Measurements from ENCODE around the gene KCNMA1.

Gene KCNMA1

DNA sequence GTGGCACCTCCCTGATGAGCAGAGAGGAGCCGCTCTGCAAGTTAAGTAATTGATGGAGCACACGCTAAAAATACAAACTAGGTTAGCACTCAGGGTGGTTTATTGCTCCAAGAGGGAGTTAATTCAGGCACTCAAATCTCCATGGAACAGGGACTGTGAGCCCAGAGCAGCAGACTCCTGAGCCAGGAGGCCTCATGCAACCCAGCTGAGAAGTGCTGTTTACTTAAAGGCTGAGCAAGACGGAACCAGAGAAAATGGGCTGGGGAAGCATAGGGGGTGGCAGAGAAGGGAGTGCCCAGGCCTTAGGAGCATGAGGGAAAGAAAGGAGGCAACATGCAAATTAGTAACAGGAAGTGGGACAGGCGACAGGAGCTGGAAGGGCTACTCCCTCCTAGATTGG, 174.1 kb downstream of the KCNMA1 start:
- H3K36me3 Mint-ChIP-seq (ENCODE audit: low read depth), result no peaks in the 10 kb centered on the region

DNA sequence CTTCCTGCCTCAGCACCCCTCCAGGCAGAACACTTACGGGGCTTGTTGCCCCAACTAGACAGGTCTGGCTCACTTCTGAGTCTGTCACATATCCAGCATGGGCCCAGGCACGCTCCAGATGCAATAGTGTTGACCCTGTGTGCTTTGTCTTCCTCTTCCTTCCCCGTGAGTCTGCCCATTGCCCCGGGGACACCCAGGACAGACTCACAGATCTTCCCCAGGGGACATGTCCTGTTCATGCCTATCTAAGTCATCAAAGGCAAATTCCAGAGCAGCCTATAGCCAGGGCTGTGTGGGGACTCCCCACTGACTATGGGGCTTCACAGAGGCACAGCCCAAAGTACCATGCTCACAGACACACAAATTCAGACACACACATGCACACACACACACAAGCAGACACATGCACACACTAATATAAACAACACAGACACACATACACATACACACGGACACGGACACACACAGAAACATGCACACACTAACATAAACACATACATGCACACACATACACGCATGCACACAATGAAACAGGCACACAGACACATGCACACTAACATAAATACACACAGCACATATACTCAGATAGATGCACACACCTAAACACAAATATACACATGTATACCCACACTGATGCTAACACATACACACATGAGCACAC, 175.8 kb downstream of the KCNMA1 start:
- H3K27ac Mint-ChIP-seq, result no peak overlapping the region

More for the DNA sequence above, 174.1 kb downstream of the KCNMA1 start:
- no peaks in the 10 kb centered on the region for H3K9me3 Mint-ChIP-seq
- H3K4me1 Mint-ChIP-seq (ENCODE audit: low read depth), result no peaks in the 10 kb centered on the region
- H3K4me3 Mint-ChIP-seq, result no peak overlapping the region
- no peak for DNase-seq (ENCODE audit: low spot score)
- H3K27me3 Mint-ChIP-seq (ENCODE audit: low read depth), result no peaks in the 10 kb centered on the region
- H3K27ac Mint-ChIP-seq, result no peak overlapping the region

DNA sequence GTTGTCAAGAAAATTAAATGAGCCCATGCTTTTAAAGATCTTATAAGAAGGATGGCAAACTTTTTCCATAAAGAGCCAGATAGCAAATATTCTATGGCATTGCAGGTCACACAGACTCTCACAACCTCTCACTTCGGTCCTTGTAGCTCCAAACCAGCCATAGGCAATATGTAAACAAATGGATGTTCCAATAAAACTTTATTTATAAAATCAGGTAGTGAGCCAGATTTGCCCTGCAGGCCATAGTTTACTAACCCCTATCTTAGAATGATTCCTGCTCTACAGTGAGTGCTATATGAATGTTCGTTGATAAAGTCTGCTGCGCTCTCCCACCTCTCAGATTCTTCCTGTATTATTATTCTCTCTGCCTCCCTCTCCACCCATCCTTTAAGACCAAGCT, 177.7 kb downstream of the KCNMA1 start:
- Mint-ChIP-seq H3K36me3 (ENCODE audit: low read depth) (no peaks in the 10 kb centered on the region), H3K9me3 (no peaks in the 10 kb centered on the region), H3K27me3 (ENCODE audit: low read depth) (no peaks in the 10 kb centered on the region), H3K27ac (no peak overlapping the region), H3K4me1 (ENCODE audit: low read depth) (no peaks in the 10 kb centered on the region), H3K4me3 (no peak overlapping the region)
- no peak for DNase-seq (ENCODE audit: low spot score)

More for the DNA sequence above, 175.8 kb downstream of the KCNMA1 start:
- Mint-ChIP-seq H3K9me3 (no peaks in the 10 kb centered on the region), H3K36me3 (ENCODE audit: low read depth) (no peaks in the 10 kb centered on the region), H3K27me3 (ENCODE audit: low read depth) (no peaks in the 10 kb centered on the region), H3K4me1 (ENCODE audit: low read depth) (no peaks in the 10 kb centered on the region), H3K4me3 (no peak overlapping the region)
- no peak for DNase-seq (ENCODE audit: low spot score)

DNA sequence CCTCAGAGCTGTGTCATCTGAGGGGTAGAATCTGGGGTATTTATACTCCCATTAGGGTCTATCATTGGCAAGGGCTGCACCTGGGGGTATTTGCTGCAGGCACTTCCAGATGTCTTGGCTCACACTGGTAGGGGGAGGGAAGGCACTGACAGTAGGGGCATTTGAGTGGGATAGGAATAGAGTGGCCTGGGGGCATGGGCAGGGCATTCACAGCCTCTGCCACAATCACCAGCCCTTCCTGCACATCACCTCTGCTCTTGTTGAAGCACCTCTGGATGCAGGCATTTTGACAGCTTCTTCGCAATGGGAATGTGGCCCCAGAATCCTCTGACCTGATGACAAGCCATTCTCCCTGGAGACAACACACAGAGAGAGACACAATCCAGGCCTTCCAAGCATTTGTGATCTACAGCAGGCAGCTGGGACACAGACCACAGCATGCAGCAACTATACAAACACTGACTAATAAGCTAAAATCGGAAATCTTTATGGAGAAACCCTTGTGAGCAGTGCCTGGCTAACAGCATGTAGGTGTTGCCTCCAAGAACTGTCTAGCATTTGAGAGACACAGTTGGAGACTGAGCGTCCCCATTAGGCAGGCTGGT, 178.5 kb downstream of the KCNMA1 start:
- no peaks in the 10 kb centered on the region for H3K27me3 Mint-ChIP-seq (ENCODE audit: low read depth)
- H3K9me3 Mint-ChIP-seq, result no peaks in the 10 kb centered on the region
- H3K4me3 Mint-ChIP-seq, result no peak overlapping the region
- H3K4me1 Mint-ChIP-seq (ENCODE audit: low read depth), result no peaks in the 10 kb centered on the region
- H3K27ac Mint-ChIP-seq, result no peak overlapping the region
- no peaks in the 10 kb centered on the region for H3K36me3 Mint-ChIP-seq (ENCODE audit: low read depth)
- no peak for DNase-seq (ENCODE audit: low spot score)

DNA sequence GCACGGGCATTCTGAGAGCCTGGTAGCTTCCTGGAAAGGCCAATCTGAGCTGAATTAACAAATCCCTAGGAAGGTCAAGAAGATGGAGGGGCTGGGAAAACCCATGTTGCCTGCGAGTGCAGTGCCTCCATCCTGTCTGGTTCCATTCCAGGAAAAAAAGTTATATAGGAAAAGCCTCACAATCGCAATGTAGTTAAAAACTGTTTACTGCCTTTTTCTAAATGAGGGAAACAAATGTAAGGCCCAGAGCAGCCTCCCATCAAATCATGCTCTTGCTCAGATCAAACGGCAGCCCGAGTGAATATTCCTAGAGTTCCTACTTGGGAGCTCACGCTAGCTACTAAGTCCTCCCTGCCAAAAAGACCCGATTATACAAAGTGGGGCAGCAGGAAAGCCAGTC, 179.9 kb downstream of the KCNMA1 start:
- H3K27me3 Mint-ChIP-seq (ENCODE audit: low read depth), result no peaks in the 10 kb centered on the region
- no peaks in the 10 kb centered on the region for H3K9me3 Mint-ChIP-seq
- H3K27ac Mint-ChIP-seq, result no peak overlapping the region
- no peaks in the 10 kb centered on the region for H3K4me1 Mint-ChIP-seq (ENCODE audit: low read depth)
- no peak for DNase-seq (ENCODE audit: low spot score)
- H3K36me3 Mint-ChIP-seq (ENCODE audit: low read depth), result no peaks in the 10 kb centered on the region
- H3K4me3 Mint-ChIP-seq, result no peak overlapping the region

DNA sequence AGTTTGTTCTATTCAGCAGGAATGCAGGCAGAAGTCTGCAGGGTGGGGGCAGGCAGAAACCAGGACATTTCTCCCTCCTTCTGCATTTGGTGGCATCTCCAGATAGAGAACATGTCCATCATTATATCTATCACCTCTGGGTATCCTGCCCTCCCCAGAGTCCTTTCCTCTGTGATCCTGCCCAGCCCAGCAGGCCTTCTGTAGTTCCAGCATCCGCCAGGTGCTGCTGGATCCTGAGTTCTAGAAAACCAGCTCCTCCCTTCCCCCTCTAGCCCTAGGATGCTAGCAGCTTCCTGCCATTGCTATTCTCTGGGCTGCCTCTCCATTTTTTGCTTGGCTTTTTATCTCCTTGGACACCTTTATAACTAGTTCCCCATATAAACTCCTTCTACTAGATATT, 180.3 kb downstream of the KCNMA1 start:
- no peak overlapping the region for H3K27ac Mint-ChIP-seq
- H3K4me1 Mint-ChIP-seq (ENCODE audit: low read depth), result no peaks in the 10 kb centered on the region
- no peaks in the 10 kb centered on the region for H3K27me3 Mint-ChIP-seq (ENCODE audit: low read depth)
- no peak for DNase-seq (ENCODE audit: low spot score)
- no peaks in the 10 kb centered on the region for H3K36me3 Mint-ChIP-seq (ENCODE audit: low read depth)
- H3K9me3 Mint-ChIP-seq, result no peaks in the 10 kb centered on the region
- no peak overlapping the region for H3K4me3 Mint-ChIP-seq

DNA sequence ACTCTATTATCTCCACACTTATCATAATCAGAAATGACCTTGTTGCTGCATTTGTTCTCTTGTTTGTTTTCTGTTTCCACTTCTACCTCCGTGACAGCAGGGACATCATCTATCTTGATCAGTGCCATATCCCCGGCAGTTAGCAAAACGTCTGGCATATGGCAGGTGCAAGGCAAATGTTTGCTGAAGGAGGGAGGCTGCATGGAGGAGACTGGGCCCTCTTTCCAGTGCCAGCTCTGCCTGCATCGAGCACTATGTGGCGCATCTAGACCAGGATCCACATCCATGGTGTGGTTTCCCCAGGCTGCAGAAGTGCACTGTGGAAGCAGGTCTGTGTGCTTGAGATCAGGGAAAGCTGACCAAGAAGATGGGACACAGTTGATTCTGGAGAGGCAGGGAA, 181.2 kb downstream of the KCNMA1 start:
- Mint-ChIP-seq H3K27ac (no peak overlapping the region), H3K4me1 (ENCODE audit: low read depth) (no peaks in the 10 kb centered on the region), H3K27me3 (ENCODE audit: low read depth) (no peaks in the 10 kb centered on the region), H3K9me3 (no peaks in the 10 kb centered on the region), H3K36me3 (ENCODE audit: low read depth) (no peaks in the 10 kb centered on the region), H3K4me3 (no peak overlapping the region)
- no peak for DNase-seq (ENCODE audit: low spot score)

DNA sequence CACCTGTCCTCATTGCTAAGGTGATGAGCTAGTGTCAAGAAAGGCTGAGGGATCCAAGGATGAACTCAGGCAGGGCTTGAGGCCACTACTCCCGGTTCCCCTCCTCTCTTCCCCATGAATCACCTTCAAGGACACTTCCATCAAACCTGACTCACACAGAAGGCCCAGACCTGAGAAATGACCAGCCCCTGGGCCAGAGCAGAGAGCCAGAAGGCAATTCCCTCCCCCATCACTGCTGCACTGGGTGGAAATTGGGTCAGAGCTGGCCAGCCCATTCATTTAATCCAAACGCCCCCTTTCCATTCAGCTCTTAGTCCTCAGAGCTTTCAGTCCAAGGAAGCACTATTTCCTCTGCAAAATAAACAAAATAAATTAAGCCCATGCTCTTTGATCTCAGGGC, 182.0 kb downstream of the KCNMA1 start:
- Mint-ChIP-seq H3K36me3 (ENCODE audit: low read depth) (no peaks in the 10 kb centered on the region), H3K4me1 (ENCODE audit: low read depth) (no peaks in the 10 kb centered on the region), H3K4me3 (no peak overlapping the region), H3K27me3 (ENCODE audit: low read depth) (no peaks in the 10 kb centered on the region), H3K9me3 (no peaks in the 10 kb centered on the region), H3K27ac (no peak overlapping the region)
- DNase-seq (ENCODE audit: low spot score), result no peak

DNA sequence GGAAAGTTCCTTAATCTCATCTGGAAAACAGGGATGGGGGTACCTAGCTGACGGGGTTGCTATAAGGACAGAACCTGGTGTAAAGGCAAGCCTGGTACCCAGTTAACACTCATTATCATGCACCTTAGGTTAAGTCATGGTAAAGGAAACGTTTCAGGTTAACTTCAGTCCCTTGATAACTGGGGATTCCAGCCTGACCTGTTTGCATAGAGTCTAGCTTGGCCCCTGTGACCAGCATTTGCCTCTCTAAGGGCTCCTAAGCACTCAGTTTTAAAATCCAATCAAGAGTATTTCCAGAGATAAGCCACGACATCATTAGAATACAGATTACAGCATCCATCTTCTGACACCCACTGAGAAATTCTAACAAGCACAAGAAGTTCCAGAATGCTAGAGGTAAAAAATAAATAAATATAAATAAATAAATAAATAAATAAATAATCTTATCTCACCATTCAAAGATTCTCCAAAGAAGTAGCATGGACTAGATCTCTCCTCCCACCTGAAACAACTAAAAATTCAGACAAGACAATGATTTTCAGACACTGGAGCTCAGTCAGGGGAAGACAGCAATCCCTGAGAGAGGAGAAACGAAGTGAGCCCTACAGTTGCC, 184.6 kb downstream of the KCNMA1 start:
- DNase-seq (ENCODE audit: low spot score), result no peak
- no peaks in the 10 kb centered on the region for H3K36me3 Mint-ChIP-seq (ENCODE audit: low read depth)
- no peak overlapping the region for H3K4me3 Mint-ChIP-seq
- no peaks in the 10 kb centered on the region for H3K27me3 Mint-ChIP-seq (ENCODE audit: low read depth)
- no peak overlapping the region for H3K27ac Mint-ChIP-seq
- no peaks in the 10 kb centered on the region for H3K4me1 Mint-ChIP-seq (ENCODE audit: low read depth)
- no peaks in the 10 kb centered on the region for H3K9me3 Mint-ChIP-seq

DNA sequence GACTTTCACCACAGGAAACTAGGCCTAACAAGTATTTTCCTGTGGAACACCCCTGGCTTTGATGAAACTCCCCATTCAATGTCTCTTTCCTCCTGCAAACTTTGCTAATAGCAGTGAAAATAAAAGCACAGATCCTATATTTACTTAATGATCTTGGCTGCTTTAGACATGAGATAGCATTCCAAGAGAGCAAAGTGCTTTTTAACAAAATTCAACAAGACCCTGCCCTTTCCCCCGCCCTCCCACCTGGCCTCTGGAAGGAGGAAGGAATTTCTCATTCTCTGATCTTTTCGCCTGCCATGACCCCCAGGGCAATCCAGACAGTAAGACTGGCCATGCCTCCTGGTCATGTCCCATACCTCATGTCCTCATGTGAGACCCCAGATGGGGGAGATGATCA, 185.7 kb downstream of the KCNMA1 start:
- Mint-ChIP-seq H3K36me3 (ENCODE audit: low read depth) (no peaks in the 10 kb centered on the region), H3K27ac (no peak overlapping the region), H3K4me1 (ENCODE audit: low read depth) (no peaks in the 10 kb centered on the region), H3K27me3 (ENCODE audit: low read depth) (no peaks in the 10 kb centered on the region), H3K4me3 (no peak overlapping the region), H3K9me3 (no peaks in the 10 kb centered on the region)
- no peak for DNase-seq (ENCODE audit: low spot score)

DNA sequence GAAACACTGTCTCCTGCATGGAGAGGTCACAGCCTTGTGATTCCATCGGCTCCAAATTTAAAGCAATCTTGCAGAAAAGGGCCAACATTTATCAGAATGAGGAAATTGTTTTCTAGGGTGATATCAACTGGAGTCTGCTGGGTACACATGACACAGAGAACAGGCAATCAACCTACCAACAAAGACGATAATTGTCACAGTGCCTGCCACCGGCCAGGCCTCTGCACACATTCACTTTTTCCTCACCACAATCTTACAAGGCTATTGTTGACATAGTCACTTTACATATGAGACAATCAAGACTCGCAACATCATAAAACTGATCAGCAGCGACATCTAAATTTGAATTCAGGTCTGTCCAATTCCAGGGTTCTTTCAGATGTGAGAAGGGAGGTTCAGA, 189.4 kb downstream of the KCNMA1 start:
- Mint-ChIP-seq H3K27ac (no peak overlapping the region), H3K9me3 (no peaks in the 10 kb centered on the region), H3K4me3 (no peak overlapping the region), H3K36me3 (ENCODE audit: low read depth) (no peaks in the 10 kb centered on the region), H3K4me1 (ENCODE audit: low read depth) (no peaks in the 10 kb centered on the region), H3K27me3 (ENCODE audit: low read depth) (no peaks in the 10 kb centered on the region)
- no peak for DNase-seq (ENCODE audit: low spot score)

DNA sequence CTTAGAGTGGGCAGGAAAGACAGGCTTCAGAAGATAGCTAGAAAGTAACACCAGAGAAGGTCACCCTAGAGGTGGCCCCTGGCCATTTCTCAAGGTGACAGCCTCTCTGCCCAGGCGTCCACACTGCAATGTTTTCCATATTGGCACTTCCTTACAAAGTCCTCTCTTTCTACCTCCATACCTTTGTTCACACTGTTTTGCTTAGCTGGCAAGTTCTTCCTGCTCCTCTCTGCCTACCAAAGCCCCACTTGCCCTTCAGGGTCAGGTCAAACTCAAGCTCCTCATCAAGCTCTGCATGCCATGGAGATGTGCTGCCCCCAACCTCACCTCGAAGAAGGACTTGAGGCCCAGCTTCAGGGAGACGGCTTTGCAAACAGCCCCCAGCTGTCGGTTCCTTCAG, 190.9 kb downstream of the KCNMA1 start:
- H3K9me3 Mint-ChIP-seq, result no peaks in the 10 kb centered on the region
- no peak overlapping the region for H3K4me3 Mint-ChIP-seq
- no peaks in the 10 kb centered on the region for H3K4me1 Mint-ChIP-seq (ENCODE audit: low read depth)
- no peak overlapping the region for H3K27ac Mint-ChIP-seq
- no peaks in the 10 kb centered on the region for H3K36me3 Mint-ChIP-seq (ENCODE audit: low read depth)
- H3K27me3 Mint-ChIP-seq (ENCODE audit: low read depth), result no peaks in the 10 kb centered on the region
- DNase-seq (ENCODE audit: low spot score), result no peak

DNA sequence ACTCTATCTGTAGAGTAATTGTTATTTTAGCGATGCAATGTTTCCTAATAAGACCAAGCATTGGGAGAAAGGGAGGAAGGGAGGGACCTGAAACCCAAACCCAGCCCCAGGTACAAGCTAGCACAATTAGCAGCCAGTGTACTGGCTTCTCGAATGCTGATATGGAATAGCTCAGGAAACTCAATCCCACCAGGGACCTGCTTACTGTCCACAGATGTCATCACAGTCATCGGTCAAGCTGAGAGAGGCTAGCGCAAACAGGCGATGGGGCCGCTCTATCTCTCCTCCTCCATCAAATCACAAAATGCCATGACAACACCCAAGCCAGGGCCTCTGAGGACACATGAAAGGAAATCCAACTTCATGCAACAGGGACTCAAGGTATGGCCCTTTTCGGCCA, 192.1 kb downstream of the KCNMA1 start:
- Mint-ChIP-seq H3K27ac (no peak overlapping the region), H3K9me3 (no peaks in the 10 kb centered on the region), H3K4me3 (no peak overlapping the region), H3K4me1 (ENCODE audit: low read depth) (no peaks in the 10 kb centered on the region), H3K27me3 (ENCODE audit: low read depth) (no peaks in the 10 kb centered on the region), H3K36me3 (ENCODE audit: low read depth) (no peaks in the 10 kb centered on the region)
- no peak for DNase-seq (ENCODE audit: low spot score)

DNA sequence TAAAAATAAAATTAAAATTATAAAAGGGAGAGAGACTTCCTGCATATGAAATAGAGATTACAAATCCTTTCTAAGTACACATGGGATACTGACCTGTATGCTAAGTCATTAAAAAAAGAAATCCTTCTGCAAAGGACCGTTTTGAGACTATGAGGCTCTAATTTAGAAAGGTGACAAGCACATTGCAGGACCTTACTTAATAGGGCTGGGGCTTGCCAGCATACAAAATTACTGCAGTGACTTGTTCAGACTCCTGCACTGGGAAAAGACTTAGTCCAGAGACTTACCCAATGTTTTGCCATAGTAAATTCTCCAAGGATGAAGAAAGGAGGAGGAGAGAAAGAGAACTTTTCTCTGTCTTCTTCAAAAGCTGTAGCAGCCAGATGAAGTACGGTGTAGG, 193.6 kb downstream of the KCNMA1 start:
- no peak for DNase-seq (ENCODE audit: low spot score)
- Mint-ChIP-seq H3K4me3 (no peak overlapping the region), H3K36me3 (ENCODE audit: low read depth) (no peaks in the 10 kb centered on the region), H3K27ac (no peak overlapping the region), H3K9me3 (no peaks in the 10 kb centered on the region), H3K27me3 (ENCODE audit: low read depth) (no peaks in the 10 kb centered on the region), H3K4me1 (ENCODE audit: low read depth) (no peaks in the 10 kb centered on the region)

Data from T-helper 2 cell treated with Interferon-gamma antibody and Interleukin-4, amounts not matched to agents 5 μg/mL and 100 μg/mL, for 36 hours (primary cell).